GM12892 (cell line): ENCODE measurements around the gene RPL13A.

Source experiments
- POLR2A ChIP-seq: IDR thresholded peaks from 2 replicates; pipeline ENCODE4 v1.6.1; 2011; ENCODE audit warnings: low read depth, low read length, control low read depth
- TAF1 ChIP-seq: IDR thresholded peaks from 2 replicates; pipeline ENCODE4 v1.6.1; 2011; ENCODE audit warnings: low read depth, mild to moderate bottlenecking, control low read depth, low read length, borderline replicate concordance

GRCh38 chr19:49465371-49465770 lies 22.0 kb upstream of the RPL13A start:
- TF ChIP-seq TAF1 = no peak
- TF ChIP-seq POLR2A = no peak
